IMR-90 (cell line): Measurements from ENCODE around the gene SEC16A.

Experiments used
- CHD1 ChIP-seq: IDR thresholded peaks from 2 replicates; pipeline ENCODE4 v1.6.1; 2012; ENCODE audit warnings: low read depth, low read length, improper control_type of control experiment
- MAFK ChIP-seq: IDR thresholded peaks from 2 replicates; pipeline ENCODE4 v1.6.1; 2012; ENCODE audit warnings: low read depth, low read length, improper control_type of control experiment
- POLR2A ChIP-seq: IDR thresholded peaks from 2 replicates; pipeline ENCODE4 v1.6.1; 2012; ENCODE audit warnings: mild to moderate bottlenecking, low read depth, low read length
- RAD21 ChIP-seq: IDR thresholded peaks from 2 replicates; pipeline ENCODE4 v1.6.1; 2012; ENCODE audit warnings: low read length, improper control_type of control experiment
- RCOR1 ChIP-seq: IDR thresholded peaks from 2 replicates; pipeline ENCODE4 v1.6.1; 2012; ENCODE audit warnings: mild to moderate bottlenecking, low read length, improper control_type of control experiment; ENCODE audit not compliant: insufficient replicate concordance
- TF ChIP-seq, protein P1 (sequence below): conservative IDR thresholded peaks from 2 replicates; pipeline ENCODE4 v1.5.1; 2012; ENCODE audit warnings: mild to moderate bottlenecking, low read depth, low read length, improper control_type of control experiment
- TF ChIP-seq, protein P2 (sequence below): fragments of 150-350 bp; IDR thresholded peaks from 2 replicates; pipeline ENCODE4 v1.6.1; 2017; ENCODE audit warnings: mild to moderate bottlenecking, antibody characterized with exemption, low read length, low read depth

DNA sequence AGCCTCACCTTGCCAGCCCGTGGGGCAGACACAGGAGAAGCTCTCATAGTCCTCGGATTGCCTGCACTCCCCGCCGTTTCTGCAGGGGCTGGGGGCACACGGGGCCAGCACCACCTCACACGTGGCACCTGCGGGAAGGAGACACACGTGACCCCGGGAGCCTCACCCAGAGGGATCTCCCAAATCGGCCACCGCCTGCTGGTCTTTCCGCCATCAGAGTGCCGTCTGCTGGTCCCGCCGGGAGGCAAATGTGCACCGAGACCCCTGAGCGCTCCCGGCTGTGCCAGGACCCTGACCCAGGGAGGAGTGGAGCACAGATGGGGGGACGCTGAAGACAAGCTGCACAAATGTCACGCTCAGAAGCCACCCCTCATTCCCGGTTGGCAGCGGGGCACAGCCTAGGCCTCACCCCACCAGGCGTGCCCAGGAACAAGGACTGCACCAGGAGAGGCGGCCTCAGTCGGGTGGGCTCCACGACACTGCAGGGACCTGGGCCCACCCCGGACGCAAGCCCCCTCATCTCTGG lies 28.4 kb upstream of the SEC16A start:
- TF ChIP-seq, protein P1, sequence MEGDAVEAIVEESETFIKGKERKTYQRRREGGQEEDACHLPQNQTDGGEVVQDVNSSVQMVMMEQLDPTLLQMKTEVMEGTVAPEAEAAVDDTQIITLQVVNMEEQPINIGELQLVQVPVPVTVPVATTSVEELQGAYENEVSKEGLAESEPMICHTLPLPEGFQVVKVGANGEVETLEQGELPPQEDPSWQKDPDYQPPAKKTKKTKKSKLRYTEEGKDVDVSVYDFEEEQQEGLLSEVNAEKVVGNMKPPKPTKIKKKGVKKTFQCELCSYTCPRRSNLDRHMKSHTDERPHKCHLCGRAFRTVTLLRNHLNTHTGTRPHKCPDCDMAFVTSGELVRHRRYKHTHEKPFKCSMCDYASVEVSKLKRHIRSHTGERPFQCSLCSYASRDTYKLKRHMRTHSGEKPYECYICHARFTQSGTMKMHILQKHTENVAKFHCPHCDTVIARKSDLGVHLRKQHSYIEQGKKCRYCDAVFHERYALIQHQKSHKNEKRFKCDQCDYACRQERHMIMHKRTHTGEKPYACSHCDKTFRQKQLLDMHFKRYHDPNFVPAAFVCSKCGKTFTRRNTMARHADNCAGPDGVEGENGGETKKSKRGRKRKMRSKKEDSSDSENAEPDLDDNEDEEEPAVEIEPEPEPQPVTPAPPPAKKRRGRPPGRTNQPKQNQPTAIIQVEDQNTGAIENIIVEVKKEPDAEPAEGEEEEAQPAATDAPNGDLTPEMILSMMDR, result no peak
- TF ChIP-seq, protein P2, sequence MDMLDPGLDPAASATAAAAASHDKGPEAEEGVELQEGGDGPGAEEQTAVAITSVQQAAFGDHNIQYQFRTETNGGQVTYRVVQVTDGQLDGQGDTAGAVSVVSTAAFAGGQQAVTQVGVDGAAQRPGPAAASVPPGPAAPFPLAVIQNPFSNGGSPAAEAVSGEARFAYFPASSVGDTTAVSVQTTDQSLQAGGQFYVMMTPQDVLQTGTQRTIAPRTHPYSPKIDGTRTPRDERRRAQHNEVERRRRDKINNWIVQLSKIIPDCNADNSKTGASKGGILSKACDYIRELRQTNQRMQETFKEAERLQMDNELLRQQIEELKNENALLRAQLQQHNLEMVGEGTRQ, result no peak
- TF ChIP-seq RCOR1, result no peak
- TF ChIP-seq POLR2A, result no peak
- no peak for TF ChIP-seq RAD21
- TF ChIP-seq MAFK, result no peak
- TF ChIP-seq CHD1, result no peak
